HuH-7 (cell line): ENCODE measurements around the gene MRPL40.

Experiments
- DNase-seq: peaks from one replicate; pipeline ENCODE4 v3.0.0; 2011; ENCODE audit warnings: low spot score

Gene MRPL40

GRCh38 chr22:19432133-19432851 lies at the start of gene MRPL40:
Gene MRPL40, plus strand, starts transcription at chr22:19432545. Its CDS starts 10 bp downstream, at chr22:19432555.
- peak; percentile 90 for DNase-seq

- no peak for DNase-seq
These were observed 49.1 kb upstream of the MRPL40 start for GRCh38 chr22:19383292-19383691.

- no peak for DNase-seq
These were observed 47.0 kb upstream of the MRPL40 start for GRCh38 chr22:19385221-19385906.

- DNase-seq, result no peak
These were observed 46.1 kb upstream of the MRPL40 start for GRCh38 chr22:19386248-19386647.

- no peak for DNase-seq
These were observed 45.3 kb upstream of the MRPL40 start for GRCh38 chr22:19387038-19387437.

- DNase-seq, result no peak
These were observed 44.8 kb upstream of the MRPL40 start for GRCh38 chr22:19387575-19387974.

- no peak for DNase-seq
These were observed 38.6 kb upstream of the MRPL40 start for GRCh38 chr22:19393704-19394103.

- no peak for DNase-seq
These were observed 37.9 kb upstream of the MRPL40 start for GRCh38 chr22:19394274-19395050.

- no peak for DNase-seq
These were observed 37.1 kb upstream of the MRPL40 start for GRCh38 chr22:19395276-19395675.

GRCh38 chr22:19396561-19396933 lies 35.8 kb upstream of the MRPL40 start:
- no peak for DNase-seq

- DNase-seq, result no peak
These were observed 35.2 kb upstream of the MRPL40 start for GRCh38 chr22:19396934-19397733.

GRCh38 chr22:19397734-19398104 lies 34.6 kb upstream of the MRPL40 start:
- no peak for DNase-seq

- no peak for DNase-seq
These were observed 34.1 kb upstream of the MRPL40 start for GRCh38 chr22:19398206-19398605.

GRCh38 chr22:19398652-19399051 lies 33.7 kb upstream of the MRPL40 start:
- DNase-seq, result no peak

GRCh38 chr22:19400881-19401280 lies 31.5 kb upstream of the MRPL40 start:
- DNase-seq, result no peak

GRCh38 chr22:19401483-19401882 lies 30.9 kb upstream of the MRPL40 start:
- no peak for DNase-seq

GRCh38 chr22:19402642-19403191 lies 29.6 kb upstream of the MRPL40 start:
- no peak for DNase-seq

GRCh38 chr22:19404676-19405075 lies 27.7 kb upstream of the MRPL40 start:
- no peak for DNase-seq

GRCh38 chr22:19405133-19405532 lies 27.2 kb upstream of the MRPL40 start:
- no peak for DNase-seq

- DNase-seq, result no peak
These were observed 26.7 kb upstream of the MRPL40 start for GRCh38 chr22:19405652-19406051.

- DNase-seq, result no peak
These were observed 26.0 kb upstream of the MRPL40 start for GRCh38 chr22:19406281-19406811.

- DNase-seq, result no peak
These were observed 25.5 kb upstream of the MRPL40 start for GRCh38 chr22:19406846-19407245.
